HG03521 (cell line): ENCODE measurements around the gene MPRIP.
"Not testable (repeated sequence)": the region's sequence is repeated elsewhere in the genome, so short reads cannot be mapped to it uniquely, and the experiment has no call there.

ENCODE experiments used
- ATAC-seq: cut with Tn5 transposase; IDR thresholded peaks from one replicate; pipeline ENCODE4 v1.9.1; 2021; ENCODE audit warnings: mild to moderate bottlenecking, moderate library complexity; ENCODE audit not compliant: unreplicated experiment

The MPRIP gene

DNA sequence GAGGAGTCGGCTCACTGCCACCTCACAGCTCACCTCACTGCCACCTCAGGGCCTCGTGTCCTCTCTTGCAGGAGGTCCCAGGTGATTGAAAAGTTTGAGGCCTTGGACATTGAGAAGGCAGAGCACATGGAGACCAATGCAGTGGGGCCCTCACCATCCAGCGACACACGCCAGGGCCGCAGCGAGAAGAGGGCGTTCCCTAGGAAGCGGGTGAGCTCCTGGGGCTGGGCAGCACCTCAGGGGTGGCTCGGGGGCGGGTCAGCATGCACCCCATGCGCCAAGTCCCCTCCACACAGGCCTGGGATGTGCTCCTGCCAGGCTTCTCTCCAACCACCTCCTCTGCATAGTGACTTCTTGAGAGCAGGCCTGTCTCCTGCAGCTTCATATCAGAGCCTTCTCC lies 100.3 kb downstream of the MPRIP start:
- ATAC-seq: no peak

GRCh38 chr17:17143501-17143900 lies 101.2 kb downstream of the MPRIP start:
- no peak for ATAC-seq

DNA sequence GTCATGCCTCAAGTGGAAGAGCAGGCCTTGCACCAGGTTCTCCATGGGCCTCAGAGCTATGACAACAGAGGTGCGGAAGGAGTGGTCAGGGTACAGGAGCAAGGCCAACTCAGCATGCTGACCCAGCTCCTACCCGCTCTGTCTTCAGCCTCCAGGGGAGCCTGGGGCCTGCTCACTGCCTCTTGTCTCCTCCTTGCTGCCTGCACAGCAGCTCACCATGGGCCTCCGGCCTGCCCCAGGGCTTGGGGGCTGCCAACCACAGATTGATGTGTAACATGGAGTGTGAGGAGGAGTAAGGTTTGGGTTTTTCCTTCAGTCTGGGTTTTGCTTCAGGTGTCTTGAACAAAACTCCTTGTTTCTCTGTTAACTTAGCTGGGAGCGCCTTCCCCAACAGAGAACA lies 101.8 kb downstream of the MPRIP start:
- no peak for ATAC-seq

DNA sequence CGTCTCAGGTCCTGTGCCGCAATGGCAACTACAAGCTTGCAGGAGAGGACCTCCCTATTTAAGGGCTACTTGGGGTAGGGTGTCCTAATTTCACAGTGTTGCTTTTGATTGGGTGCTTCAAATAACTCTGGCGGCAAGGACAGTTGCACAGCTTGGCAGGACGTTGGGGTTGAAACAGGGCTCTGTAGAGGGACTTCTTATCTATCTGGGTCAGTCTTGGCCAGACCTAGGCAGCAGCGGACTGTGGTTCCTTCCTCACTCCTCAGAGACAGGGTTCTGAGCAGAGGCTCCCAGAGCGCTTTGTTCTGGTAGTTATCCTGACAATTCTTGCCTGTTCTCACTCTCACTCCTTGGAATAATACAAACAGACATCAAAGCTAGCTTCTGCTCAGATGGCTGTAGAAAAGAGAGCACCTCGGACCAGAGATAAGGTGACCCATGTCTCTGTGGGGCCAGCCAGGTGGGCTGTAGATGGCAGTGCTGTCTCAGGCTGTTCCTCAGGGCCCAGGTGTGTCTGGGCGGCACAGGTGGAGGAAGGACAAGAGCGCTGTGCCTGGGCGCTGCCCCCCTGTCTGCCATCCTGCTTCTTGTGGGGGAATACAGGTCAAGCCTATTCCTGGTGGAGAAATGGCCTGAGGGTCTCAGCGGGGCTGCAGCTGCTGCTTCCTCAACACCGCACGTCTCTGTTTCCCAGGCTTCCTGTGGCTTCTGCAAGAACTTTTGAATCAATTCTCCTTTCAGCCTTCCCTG lies 102.8 kb downstream of the MPRIP start:
- ATAC-seq: no peak

DNA sequence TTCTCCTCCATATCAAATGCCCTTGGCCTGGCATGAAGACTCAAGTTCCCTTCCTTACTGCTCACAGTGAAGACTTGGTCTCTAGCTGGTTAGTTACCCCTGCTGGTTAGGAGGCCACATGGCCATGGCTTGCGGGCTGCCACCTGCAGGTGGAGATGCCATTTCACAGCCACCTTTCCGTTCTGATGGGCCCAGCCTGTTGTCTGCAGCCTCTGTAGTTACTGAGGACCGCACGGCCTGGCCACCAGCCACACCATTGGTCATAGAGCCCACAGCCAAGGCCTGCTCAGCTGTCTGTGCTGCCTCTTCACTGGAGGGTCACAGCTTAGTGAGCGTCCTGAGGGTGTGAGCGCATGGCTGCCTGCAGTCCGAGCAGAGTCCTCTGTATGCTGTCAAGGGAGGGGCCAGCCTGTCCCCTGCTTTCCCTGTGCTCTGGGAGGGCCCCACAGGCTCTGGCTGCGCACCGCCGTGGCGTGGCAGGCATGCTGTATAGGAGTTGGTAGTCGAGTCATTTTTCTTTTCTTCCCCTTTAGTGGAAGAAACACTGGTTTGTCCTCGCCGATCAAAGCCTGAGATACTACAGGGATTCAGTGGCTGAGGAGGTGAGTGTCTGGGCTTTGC lies 104.6 kb downstream of the MPRIP start:
- ATAC-seq: no peak

DNA sequence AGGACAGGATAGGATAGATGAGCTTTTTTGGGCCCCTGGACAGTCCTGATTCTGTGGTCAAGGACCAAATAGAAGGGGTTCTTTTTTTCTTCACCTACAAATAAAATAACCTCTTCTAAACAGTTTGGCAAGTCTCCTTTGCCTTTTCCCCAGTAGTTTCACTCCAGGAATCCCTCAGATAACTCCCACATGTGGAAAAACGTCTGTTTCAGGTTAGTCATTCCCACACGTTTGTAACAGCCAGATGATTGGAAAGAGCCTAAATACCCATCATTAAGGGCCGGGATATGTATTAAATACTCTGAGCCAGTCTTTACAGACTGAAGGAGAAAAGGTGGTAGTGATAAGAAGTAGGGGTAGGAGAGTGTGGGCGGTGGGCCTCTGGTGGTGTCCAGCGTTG lies 105.6 kb downstream of the MPRIP start:
- no peak for ATAC-seq

DNA sequence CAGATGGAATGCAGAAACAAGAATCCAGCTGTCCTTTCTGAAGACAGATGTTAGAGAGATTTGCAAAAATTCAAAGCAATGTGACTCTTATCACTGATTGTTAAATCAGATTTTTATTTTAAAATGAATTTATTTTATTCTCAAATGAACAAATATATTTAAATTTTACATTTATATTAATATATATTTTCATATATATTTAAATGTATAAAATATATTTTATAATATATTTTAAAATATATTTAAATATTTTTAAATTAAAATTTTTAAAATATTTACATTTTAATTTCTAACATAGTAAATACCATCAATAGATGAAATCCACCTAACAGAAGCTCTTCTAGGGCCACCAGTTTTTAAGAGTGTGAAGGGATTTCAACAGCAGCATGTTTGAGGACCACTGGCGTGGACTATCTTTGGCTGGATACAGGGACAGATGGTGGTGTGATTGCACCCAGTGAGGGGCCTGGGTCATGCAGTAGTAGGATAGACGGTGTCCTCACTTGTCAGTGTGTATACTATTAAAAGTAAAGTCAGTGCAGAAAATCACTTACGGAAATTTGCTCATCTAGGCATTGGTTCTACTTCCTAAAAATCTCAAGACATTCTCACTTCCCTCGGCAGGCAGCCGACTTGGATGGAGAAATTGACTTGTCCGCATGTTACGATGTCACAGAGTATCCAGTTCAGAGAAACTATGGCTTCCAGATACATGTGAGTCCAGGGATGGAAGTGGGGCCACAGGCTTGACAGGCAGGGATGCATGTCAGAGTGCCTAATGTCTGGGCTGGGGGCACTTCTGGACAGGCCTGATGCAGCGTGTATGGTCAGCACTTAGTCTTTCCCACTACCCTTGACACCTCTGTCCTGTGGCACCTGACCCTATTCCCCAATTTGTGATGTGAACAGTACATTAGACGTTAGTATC lies 107.5 kb downstream of the MPRIP start:
- ATAC-seq: no peak

GRCh38 chr17:17150448-17150800 lies 108.2 kb downstream of the MPRIP start:
- no peak for ATAC-seq

DNA sequence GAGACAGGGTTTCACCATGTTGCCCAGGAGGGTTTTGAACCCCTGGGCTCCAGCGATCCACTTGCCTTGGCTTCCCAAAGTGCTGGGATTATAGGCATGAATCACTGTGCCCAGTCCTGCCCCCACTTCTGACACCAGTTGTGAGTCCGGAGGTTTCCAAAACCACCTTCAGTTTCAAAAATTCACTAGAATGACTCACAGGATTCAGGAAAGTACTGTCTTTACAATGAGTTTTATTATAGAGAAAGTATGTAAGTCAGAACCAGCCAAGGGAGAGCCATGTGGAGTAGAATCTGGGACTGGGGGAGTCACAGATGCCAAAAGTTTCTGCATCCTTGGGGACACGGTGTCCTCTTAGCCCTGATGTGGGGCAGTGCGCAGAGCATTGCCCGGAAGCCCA lies 108.8 kb downstream of the MPRIP start:
- no peak for ATAC-seq

DNA sequence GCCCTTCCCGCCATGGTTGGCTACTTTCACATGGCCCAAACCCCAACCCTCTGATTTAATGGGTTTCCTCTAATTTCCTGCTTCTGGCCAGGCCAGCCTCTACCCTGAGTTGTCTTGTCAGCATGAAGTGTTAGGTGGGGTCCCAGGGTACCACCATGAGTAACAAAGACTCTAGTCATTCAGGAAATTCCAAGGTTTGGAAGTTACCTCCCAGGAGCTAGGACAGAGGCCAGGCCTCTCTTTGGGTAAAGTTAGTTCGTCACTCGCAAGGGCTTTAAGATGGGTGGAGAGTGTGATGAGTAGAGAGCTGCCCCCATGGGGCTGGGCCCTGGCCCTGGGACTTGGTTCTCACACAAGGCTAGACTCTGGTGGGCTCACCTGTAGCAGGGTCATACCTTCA lies 109.3 kb downstream of the MPRIP start:
- no peak for ATAC-seq

DNA sequence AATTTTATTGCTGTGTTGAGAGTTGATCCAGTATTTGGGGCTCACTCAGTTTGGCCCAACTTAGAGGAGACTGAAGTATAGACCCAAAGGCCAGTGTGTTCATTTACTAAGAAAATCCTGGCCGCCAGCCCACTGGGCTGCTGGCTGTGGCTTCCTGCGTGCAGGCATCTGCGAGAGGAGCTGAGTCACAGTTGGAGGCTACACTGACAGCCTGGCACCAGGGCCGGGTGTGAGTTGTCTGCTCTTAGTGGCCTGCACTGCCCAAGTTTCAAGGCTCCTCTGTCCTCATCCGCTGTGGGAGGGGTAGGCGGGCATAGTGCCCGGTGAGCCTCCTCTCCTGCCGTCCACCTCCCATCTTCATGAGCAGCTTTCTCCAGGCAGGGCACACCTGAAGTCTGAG lies 109.7 kb downstream of the MPRIP start:
- ATAC-seq: no peak

GRCh38 chr17:17152385-17152784 lies 110.1 kb downstream of the MPRIP start:
- ATAC-seq: no peak

DNA sequence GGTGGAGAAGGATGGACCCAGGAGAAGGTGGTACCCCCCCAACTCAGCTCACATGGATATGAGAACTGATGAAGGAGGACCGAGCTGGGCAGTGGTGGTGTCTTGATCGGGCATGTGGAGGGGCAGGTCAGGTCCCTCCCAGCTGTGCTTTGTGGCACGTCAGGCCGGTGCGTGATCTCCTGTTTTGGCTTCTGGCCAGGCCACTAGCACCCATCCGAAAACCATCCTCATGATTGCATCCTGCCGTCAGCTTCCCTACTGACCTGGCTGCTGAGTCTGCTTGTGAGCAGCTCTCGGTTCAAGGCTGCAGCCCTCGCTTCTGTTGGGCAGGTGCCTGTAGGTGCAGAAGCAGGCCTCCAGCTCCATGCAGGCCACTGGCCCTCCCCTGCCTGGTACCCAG lies 110.8 kb downstream of the MPRIP start:
- ATAC-seq: no peak

DNA sequence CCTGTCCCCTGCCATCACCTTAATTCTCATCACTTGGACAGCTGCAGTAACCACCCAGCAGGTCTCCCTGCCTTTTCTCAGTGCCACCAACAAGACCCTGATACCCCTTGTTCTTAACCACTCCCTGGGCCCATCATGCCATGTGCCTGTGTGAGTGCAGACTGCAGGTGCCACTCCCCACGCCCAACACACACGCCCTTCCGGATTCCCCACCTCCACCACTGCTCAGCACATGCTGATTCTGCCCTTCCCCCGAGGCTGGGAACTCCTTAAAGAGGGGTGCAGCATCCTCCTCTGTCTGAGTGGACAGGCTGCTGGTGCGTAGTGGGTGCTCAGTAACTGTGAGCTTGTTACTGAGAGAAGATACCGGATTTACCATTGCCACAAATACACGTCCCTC lies 111.5 kb downstream of the MPRIP start:
- no peak for ATAC-seq

- no peak for ATAC-seq
These were observed 112.3 kb downstream of the MPRIP start for GRCh38 chr17:17154556-17154955.

- ATAC-seq: no peak
These were observed 112.7 kb downstream of the MPRIP start for GRCh38 chr17:17154981-17155380.

- ATAC-seq: no peak
These were observed 113.3 kb downstream of the MPRIP start for GRCh38 chr17:17155568-17155967.

DNA sequence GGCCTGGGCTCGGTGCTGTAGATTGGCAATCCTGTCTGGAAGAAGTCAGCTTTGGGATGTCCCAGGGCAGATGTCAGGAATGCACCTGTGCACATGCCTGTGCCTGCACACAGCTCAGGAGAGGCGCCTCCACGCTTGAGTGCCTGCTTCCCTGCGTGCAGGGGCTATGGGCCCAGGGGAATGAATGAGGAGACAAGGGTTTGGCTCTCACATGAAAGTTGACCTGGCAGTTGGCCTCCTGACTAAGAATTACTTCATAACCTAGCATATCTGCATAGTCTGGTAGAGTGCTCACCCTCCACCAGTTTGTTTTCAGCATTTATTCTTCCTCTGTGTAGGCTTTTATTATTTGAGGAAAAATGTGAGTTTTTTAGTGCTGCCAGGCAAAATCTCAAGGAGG lies 113.8 kb downstream of the MPRIP start:
- ATAC-seq: no peak

GRCh38 chr17:17156511-17156910 lies 114.3 kb downstream of the MPRIP start:
- ATAC-seq: no peak

DNA sequence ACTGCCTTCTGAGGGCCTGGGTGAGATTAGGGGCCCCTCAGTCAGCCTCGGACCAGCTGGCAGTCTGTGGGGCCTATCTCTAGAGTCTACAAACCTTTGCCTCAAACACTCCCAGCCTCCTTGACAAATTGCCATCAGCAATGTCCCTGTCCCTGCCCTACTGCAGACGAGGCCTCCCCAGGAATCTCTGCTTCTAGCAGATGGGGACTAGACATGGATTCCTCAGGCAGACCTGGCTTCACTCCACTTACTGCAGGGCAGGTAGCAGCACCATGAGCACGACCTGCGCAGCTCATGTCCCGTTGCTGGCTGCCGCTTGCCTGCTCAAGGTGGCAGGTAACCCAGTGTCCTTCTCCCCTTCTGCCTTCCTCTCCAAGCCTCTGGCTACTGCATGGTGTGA lies 114.8 kb downstream of the MPRIP start:
- ATAC-seq: no peak

DNA sequence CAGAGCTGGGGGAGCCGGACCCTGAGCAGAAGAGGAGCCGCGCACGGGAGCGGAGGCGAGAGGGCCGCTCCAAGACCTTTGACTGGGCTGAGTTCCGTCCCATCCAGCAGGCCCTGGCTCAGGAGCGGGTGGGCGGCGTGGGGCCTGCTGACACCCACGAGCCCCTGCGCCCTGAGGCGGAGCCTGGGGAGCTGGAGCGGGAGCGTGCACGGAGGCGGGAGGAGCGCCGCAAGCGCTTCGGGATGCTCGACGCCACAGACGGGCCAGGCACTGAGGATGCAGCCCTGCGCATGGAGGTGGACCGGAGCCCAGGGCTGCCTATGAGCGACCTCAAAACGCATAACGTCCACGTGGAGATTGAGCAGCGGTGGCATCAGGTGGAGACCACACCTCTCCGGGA lies 116.2 kb downstream of the MPRIP start:
- not testable (repeated sequence) for ATAC-seq

DNA sequence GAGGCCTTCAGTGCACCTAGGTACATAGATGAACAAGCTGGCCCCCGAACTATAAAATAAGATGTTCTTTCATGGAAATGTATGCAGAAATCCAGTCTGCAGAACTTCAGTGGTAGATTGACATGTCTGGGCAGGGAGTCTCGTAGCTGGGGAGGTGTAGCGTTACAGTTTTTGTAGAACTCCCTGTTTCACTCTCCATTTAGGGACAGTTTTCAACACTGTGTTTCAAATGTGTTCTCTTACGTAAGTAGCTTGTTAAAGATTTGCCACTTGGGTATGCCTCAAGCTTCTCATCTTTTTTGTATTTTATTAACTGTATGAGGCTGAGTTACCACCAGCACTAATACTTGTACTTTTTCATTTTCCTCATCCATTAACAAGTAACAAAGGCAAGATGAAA lies 117.3 kb downstream of the MPRIP start:
- ATAC-seq: no peak
